A204.1 (cell line): ENCODE results near the gene MTOR.
"Not testable (repeated sequence)": the region's sequence is repeated elsewhere in the genome, so short reads cannot be mapped to it uniquely, and the experiment has no call there.

Experiments
- FAIRE-seq: peaks from 2 replicates; lab custom pipeline; 2012; peaks lifted over from hg19 to GRCh38; lab: Jason Lieb, UNC

Gene MTOR

DNA sequence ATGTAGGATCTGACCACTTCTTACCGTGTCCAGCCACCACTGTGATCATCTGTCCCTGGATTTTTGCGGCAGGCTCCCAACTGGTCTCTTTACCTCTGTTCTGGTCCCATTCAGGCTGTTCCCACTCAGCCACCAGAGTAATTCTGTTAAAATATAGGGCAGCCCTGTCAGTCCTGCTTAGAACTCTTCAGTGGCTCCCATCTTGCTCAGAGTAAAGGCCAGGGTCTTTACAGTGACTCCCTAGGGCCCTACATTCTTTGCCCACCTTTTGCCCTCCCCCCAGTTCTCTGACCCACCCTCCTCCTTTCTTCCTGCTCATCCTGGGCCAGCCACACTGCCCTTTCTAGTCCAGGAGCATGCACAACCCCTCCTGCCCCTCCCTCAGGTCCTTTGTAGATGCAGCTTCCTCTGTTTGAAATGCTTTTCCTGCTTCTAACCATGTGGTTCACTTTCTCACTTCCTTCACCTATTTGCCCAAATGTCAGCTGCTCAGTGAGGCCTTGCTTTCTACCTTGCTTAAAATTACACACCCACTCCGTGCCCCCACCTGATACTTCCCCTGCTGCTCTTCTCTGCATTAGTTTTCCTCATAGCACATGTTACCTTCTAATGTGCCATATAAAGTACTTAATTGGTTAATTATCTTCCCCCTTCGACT lies 18.5 kb upstream of the MTOR start:
- no peak for FAIRE-seq

DNA sequence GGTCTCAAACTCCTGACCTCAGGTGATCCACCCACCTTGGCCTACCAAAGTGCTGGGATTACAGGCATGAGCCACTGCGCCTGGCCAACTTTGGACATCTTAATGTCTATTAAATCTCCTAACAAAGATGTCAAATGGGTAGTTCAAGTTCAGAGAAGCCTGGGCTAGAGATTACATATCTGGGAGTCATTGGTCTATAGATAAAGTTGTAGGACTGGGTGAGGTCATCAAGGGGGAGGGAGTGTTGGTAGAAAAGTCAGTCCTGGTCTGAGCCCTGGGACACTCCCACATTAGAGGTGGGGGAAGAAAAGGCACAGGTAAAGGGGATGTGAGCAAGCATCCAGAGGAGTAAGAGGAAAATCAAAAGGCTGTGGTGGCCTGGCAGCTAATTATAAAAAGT lies 17.3 kb upstream of the MTOR start:
- FAIRE-seq = no peak

DNA sequence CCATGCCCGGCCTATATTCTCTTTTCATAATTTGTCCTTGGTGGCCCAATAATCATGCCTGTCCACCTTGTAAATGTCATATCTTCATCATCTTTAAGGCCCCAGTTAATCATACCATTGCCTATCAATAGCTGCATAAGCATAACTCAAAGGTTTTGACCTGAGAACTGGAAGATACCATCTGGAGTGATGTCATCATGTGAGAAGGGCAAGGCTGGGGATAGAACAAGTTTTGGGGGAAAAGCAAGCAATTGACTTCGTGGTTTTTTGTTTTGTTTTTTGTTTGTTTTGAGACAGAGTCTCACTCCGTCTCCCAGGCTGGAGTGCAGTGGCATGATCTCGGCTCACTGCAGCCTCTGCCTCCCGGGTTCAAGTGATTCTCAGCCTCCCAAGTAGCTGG lies 16.8 kb upstream of the MTOR start:
- FAIRE-seq = no peak

DNA sequence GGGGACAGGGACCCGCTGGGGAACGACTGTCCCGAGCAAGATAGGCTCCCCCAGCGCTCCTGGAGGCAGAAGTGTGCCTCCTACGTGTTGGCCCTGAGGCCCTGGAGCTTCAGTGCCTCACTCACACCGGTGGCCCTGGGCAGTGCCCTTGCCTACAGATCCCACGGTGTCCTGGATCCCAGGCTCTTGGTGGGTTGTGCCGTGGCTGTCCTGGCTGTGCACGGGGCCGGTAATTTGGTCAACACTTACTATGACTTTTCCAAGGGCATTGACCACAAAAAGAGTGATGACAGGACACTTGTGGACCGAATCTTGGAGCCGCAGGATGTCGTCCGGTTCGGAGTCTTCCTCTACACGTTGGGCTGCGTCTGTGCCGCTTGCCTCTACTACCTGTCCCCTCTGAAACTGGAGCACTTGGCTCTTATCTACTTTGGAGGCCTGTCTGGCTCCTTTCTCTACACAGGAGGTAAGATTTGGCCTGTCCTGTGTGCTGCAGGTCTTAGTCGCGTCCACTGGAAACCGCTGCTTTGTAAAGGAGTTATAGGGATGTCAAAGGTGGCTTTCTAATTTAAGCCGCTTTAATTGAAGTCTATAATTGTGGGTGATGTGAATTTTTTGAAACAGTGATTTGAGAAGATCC lies 11.4 kb upstream of the MTOR start:
- FAIRE-seq = no peak

DNA sequence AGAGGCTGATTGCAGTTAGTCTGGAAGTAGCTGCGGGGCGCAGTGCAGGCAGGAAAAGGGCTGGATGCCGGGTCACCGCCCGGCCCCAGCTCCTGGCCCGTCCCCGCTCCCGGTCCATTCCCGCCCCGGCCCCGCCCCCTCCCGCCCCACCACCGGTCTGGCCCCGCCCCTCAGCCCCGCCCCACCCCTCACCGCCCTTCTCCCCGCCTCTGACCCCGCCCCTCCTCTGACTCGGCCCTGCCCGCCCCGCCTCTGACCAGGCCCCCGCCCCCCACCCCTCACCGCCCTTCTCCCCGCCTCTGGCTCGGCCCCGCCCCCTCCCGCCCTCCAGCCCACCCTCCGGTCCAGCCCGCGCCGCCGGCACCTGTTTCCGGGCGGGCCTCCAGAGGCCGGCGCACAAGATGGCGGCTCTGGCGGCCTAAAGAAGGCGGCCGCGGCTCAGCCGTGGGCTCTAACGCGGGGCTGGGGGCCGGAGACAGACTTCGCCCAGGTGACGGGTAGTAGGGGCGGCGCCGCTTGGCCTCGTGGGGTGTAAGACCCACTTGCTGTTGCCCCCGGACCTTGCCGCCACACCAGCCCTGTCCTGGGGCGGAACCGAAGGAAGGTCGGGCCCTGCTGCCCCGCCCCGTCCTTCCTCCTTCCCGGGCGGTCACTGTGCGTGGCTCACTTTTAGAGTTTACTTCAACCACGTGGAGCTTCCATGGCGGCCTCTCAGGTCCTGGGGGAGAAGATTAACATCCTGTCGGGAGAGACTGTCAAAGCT lies 10.7 kb upstream of the MTOR start, which contains the start of gene UBIAD1:
TSS of gene UBIAD1 (plus strand) at position 367 of the 763 bp plus-strand sequence. CDS start at position 701, 334 bp downstream.
- FAIRE-seq = no peak

DNA sequence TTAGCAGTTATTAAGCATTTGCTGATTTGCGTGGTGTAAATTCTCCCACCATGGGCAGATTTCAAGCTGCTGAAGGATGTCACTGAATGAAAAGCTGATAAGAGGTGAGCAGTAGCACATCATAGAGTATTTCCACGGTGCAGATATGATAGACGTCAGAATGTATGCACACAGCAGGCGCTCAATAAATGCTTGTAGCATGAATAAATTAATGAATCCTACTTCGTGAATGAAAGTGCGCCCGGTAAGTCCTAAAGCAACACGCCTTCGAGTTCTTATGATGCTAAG lies 10.1 kb upstream of the MTOR start:
- FAIRE-seq = no peak

DNA sequence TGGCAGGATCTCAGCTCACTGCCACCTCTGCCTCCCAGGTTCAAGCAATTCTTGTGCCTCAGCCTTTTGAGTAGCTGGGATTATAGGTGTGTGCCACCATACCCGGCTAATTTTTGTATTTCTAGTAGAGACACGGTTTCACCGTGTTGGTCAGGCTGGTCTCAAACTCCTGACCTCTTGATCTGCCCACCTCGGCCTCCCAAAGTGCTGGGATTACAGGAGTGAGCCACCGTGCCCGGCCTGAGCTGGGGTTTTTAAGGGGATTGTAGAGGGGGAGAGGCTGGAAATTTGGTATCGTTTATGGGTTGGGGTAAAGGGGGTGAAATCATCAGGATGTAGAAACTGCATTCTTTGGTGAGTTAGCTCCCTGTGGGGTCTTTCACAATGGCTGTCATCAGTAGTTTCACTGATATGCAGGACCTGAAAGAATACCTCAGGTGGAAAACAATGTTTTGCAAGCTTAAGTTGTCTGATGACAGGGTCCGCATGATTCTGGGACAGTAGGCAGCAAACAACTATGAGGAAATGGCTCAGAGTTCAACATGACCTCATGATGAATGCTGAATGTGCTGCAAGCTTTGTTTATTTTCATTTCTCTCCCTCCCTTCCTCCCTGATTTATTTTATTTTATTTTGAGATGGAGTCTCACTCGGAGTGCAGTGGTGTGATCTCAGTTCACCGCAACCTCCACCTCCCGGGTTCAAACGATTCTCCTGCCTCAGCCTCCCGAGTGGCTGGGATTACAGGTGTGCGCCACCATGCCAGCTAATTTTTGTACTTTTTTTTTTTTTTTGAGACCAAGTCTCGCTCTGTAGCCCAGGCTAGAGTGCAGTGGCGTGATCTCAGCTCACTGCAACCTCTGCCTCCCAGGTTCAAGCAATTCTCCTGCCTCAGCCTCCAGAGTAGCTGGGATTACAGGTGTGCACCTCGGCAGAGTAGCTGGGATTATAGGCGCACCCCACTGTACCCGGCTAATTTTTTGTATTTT lies 5.3 kb upstream of the MTOR start:
- not testable (repeated sequence) for FAIRE-seq

DNA sequence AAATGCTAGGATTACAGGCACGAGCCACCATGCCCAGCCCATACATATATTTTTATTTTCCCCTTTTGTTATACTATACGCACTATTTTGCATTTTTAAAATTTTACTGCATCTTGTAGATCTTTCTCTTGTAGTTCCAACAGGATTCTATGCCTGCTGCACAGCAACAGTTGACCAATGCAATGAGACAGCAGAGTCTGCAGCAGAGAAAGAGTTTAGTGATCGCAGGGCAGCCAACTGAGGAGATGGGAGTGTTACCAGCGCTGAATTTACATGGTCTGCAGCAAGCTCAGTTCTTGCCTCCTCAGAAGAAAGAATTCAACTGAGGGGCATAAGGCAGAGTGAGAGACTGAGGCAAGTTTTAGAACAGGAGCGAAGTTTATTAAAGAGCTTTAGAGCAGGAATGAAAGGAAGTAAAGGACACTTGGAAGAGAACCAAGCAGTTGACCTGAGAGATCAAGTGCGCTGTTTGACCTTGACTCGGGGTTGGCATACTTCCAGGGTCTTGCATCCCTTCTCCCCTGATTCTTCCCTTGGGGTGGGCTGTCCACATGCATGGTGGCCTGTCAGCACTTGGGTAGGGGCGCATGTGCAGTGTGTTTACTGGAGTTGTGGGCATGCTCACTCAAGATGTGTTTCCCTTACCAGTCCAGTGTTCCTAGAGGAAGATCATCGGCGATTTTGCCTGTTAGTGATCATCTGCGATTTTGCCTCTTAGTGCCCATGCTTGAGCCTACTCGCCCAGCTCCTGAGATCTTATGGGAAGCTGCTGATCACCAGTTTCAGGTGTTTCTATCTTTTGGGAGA lies 4.1 kb upstream of the MTOR start:
- FAIRE-seq = no peak

DNA sequence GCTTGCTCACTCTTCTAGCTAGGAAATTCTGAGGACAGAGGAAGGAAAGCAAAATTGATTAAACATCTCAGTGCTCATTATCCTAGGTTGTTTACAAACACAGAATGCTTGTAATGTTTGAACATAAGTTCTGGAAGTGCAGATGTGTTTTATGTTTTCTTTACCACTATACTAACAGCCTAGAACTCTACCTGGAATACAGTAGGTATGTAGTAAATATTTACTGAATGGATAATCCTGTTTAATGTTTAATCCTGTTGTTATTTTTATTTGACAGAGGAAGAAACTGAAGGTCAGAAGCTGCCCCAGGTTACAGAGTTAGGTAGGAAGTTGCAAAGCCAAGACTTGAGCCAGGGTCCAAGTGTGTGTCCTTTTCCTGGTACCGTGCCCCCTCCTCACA lies 6.1 kb downstream of the MTOR start:
- no peak for FAIRE-seq

DNA sequence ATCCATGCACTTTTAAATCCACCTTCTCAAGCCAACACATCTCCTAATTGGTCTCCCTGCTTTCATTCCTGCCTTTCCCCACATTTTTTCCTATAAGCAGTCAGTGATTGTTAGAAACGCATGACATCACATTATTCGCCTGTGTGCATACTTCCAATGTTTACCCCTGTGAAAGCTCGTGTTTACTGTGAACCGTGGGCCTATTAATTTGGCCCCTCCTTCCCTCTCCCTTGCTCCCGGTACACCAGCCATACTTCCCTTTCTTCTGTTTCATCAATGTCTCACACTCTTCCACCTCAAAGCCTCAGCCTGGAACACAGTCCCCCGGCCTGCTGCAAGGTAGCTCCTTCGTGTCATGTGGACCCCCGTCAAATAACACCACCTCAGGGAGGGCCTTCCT lies 9.1 kb downstream of the MTOR start:
- no peak for FAIRE-seq

DNA sequence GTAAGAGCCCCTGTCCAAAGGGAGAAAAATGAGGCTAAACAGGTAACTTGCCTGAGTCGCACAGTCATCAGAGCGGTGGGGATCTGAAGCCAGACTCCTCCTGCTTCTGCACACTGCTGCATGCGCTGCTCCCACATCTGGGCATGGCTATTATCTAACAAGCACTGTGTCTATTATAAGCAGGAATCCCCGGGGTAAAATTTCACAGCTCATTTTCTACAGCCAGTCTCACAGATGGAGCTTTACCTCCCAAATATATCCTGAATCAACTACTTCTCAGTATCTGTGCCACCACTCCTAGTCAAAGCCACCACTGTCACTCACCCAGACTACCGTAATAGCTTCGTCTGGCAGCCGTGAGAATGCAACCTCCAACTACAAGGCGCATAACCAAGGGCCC lies 9.8 kb downstream of the MTOR start:
- no peak for FAIRE-seq

DNA sequence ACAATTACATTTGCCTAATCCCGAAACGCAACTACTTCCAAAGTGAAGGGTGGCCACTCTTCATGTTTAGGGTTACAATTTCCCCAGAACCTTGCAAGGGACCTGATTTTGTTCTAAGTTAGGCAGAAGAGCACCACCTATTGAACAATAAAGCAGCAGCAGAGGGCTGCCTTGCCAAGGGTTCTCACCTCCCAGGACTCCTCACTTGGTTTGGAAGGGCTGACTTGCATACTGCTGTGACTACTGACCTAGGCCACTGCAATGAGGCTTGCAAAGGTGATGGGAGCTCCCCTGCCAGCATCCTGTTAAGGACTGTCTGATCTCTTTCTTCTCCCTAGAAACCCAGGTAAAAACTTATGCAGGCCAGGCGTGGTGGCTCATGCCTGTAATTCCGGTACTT lies 14.2 kb downstream of the MTOR start:
- FAIRE-seq = no peak

DNA sequence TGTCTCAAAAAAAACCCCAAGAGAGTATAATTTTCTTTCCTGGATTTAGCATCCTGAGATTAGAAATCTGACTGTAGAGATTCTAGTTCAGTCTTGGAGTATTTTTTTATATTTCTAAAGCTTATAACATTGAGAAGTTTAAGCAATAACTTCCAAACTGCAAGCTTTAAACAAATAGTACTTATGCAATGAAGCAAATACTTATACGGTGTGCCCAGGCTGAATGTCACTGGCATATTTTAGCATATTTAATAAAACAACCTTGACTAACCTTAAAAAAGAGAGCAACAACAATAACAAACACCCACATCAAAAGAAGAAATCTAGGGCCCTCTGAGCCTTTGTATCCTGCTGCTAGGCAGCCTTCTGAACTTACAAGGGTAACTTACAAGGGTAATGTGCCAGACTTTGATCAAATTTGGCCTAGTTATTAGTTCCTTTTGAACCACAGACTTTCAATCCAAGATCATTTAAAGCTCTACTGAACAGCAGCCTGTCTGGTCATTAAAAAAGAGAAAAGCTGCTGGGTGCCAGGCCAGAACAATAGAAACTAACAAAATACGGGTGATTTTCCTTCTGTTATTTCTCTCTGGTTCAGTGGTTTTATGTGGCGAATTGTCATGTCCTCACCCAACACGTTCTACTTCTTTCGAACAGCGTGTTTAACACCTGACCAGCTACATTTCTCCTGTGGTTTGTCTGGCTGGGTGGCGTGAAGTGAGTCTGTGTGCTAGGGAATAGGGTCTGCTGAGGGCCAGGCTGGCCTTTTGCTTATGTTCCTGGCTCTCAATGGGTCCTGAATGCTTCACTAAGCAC lies 16.2 kb downstream of the MTOR start:
- FAIRE-seq = no peak

DNA sequence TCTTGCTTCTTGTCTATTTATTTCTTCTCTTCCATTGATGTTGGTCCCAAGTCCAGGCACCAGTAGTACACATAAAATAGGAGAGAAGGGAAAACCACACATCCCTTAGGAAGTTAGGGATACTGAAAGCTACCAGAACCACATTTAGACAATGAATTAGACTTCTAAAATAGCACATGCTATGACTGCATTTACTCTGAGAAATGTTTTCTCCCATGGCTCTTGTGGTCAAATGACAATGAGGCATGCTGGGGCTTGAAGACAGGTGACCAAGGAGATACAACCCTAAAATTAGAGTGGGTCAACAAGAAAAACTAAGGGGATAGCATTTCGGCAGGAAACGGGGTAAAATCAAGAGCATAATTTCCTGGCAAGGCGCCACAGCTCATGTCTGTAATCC lies 17.1 kb downstream of the MTOR start:
- no peak for FAIRE-seq

DNA sequence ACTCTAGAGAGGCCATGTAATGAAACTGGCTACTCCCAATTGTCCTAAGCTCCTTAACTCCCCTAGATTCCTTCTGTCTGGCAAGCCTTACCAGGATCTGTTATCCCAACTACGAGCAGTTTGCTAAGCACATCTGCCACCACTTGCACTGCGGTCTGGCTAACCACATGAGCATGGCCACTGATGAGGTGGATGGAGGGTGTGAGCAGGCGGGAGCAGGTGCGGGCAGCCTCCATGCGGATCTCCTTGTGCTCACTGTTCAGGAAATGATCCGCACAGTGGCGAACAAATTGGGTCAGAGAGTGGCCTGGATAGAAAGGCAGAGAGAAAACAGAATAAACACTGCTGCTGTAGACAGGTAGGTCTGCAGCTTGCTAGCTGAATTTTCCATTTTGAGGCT lies 24.0 kb downstream of the MTOR start:
- no peak for FAIRE-seq

DNA sequence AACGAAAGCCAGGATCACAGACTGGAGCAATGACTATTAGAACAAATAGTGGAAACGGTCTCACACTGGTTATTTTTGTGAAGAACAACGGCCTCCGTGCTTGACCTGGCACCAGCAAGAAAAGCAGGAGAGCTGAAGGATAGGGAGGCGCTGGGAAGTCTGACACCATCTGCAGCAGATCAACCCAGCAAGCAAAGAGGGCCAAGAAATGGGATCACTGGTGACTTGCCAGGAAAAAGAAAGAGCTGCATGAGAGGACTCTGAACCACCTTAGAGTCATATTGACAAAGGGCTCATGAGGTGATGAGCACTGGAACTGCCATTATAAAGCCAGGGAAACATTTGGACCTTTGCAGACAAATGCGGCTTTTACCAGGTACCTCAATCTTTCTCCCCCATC lies 25.0 kb downstream of the MTOR start:
- FAIRE-seq = no peak

DNA sequence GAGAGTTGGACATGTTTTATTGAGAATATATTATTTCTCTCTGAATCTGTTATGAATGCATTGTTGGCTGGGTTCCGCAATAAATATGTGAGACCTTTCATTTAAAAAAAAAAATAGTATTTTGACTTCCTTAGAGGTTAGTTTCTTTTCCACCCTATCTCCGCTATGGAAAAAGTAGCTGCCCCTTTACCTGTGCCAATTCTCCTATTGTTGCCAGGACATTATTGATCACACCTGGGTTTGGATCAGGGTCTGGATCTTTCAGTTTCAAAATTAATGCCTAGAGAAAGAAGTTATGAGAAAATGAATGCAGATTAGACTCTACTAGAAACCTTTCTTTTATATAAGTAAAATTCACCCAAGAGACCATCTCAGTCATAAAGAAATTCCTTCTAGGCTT lies 29.1 kb downstream of the MTOR start:
- no peak for FAIRE-seq

DNA sequence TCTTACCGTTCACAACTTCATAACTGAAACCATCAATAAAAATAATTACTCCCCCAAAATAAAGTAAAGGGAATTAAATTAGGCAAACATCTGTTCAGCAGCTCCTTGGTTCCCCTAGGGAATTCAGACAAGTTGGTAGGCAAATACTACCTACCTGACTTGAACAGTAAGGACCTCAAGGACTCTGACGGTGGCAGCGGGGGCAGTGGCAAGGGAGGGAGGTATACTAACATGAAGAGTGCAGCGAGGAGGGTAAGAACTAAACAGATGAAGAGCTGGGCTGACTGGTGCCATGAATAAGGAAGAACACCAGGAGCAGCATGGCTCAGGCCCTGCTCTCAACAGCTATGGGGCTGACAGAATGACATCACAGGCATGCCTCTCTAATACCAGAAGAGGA lies 33.1 kb downstream of the MTOR start:
- no peak for FAIRE-seq

DNA sequence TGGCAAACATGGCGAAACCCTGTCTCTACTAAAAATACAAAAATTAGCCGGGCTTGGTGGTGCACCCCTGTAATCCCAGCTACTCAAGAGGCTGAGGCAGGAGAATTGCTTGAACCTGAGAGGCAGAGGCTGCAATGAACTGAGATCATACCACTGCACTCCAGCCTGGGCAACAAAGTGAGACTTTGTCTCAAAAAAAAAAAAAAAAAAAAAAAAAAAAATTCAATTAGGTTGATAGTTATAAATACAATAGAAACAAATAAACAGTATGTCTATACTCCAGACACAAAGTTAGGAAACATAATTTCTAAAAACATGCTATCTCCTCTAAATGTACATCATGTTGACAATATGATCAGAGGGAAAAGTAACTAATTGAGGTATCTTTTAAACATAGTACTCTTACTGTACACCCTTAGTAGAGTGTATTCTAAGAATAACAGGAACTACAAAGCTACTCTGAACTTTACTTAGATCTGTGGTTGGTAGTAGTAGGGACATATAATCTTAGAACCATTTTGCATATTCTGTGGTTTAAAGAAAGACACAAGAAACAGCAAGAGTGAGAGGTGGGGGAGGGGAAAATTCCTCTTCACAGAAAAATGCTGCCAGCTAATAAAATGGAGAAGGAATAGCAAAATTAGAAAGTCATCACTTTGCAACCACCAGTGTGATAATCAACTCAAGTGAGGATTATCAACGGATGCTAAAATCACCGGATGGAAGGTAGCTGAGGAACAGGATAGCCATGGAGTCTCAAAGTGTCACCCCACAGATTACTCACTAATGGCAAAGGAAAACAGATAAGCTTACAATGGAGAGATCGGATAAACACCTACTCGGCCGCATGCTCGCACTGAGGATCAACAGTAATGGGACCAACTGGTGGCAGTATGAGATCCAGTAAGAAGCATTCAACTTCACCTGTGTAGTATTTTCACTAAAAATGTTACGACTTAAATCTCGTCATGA lies 35.0 kb downstream of the MTOR start:
- FAIRE-seq = no peak

DNA sequence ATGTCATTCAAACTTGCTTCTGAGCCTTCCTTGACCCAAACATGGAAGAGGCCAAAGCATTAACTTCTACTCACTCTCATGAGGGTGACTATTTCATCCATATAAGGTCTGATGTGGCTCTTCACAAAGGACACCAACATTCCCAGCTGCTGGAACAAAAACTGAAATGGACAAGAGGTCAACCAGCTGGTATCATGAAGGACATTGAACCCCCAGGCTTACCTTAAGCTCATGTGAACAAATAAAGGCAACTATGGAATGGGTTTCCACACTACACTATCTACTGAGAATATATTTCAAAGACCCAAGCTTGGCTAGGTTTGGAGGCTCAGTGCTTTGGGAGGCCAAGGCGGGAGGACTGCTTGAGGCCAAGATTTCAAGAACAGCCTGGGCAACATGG lies 46.3 kb downstream of the MTOR start:
- FAIRE-seq = no peak
